GM21825 (cell line): ENCODE measurements around the gene ATXN1.

Source experiments
- ATAC-seq: cut with Tn5 transposase; IDR thresholded peaks from one replicate; pipeline ENCODE4 v1.9.1; 2021; ENCODE audit warnings: mild to moderate bottlenecking, moderate library complexity; ENCODE audit not compliant: unreplicated experiment

Gene ATXN1

GRCh38 chr6:16488813-16489212, 272.4 kb downstream of the ATXN1 start:
- ATAC-seq, result no peak

- ATAC-seq, result no peak
Observed at GRCh38 chr6:16487996-16488674, 273.1 kb downstream of the ATXN1 start.

- no peak for ATAC-seq
Observed at GRCh38 chr6:16486661-16487060, 274.6 kb downstream of the ATXN1 start.

- no peak for ATAC-seq
Observed at GRCh38 chr6:16483315-16483875, 277.9 kb downstream of the ATXN1 start.

GRCh38 chr6:16482702-16483314, 278.5 kb downstream of the ATXN1 start:
- ATAC-seq, result no peak

GRCh38 chr6:16481697-16482399, 279.4 kb downstream of the ATXN1 start:
- ATAC-seq, result peak; percentile 37

- no peak for ATAC-seq
Observed at GRCh38 chr6:16480763-16481560, 280.3 kb downstream of the ATXN1 start.

GRCh38 chr6:16477367-16478149, 283.7 kb downstream of the ATXN1 start:
- ATAC-seq, result no peak

GRCh38 chr6:16476861-16477260, 284.4 kb downstream of the ATXN1 start:
- ATAC-seq, result no peak

GRCh38 chr6:16475494-16475781, 285.8 kb downstream of the ATXN1 start:
- ATAC-seq, result no peak

- no peak for ATAC-seq
Observed at GRCh38 chr6:16474772-16475493, 286.3 kb downstream of the ATXN1 start.

GRCh38 chr6:16473908-16474771, 287.1 kb downstream of the ATXN1 start:
- no peak for ATAC-seq

- peak; percentile 46 for ATAC-seq
Observed at GRCh38 chr6:16473184-16473907, 287.9 kb downstream of the ATXN1 start.

GRCh38 chr6:16472349-16473069, 288.8 kb downstream of the ATXN1 start:
- no peak for ATAC-seq

GRCh38 chr6:16471910-16472297, 289.4 kb downstream of the ATXN1 start:
- no peak for ATAC-seq

- ATAC-seq, result peak; percentile 41
Observed at GRCh38 chr6:16471222-16471909, 289.9 kb downstream of the ATXN1 start.
